WTC11 (cell line): Measurements from ENCODE around the gene PROK1.

Experiments
- ARID4B ChIP-seq: sonication (generic); formaldehyde crosslinking; IDR thresholded peaks from 2 replicates; pipeline ENCODE4 v1.8.0; 2023; ENCODE audit warnings: missing genetic modification reagents, mild to moderate bottlenecking, borderline replicate concordance
- ATF6 ChIP-seq: sonication (generic); formaldehyde crosslinking; IDR thresholded peaks from 2 replicates; pipeline ENCODE4 v1.8.1; 2023; ENCODE audit warnings: mild to moderate bottlenecking, missing genetic modification reagents
- ETV6 ChIP-seq: sonication (generic); formaldehyde crosslinking; IDR thresholded peaks from 2 replicates; pipeline ENCODE4 v1.8.1; 2022; ENCODE audit warnings: mild to moderate bottlenecking, missing genetic modification reagents
- GABPB1 ChIP-seq: sonication (generic); formaldehyde crosslinking; IDR thresholded peaks from 2 replicates; pipeline ENCODE4 v1.8.1; 2023; ENCODE audit warnings: mild to moderate bottlenecking, missing genetic modification reagents
- IRF2 ChIP-seq: sonication (generic); formaldehyde crosslinking; IDR thresholded peaks from 2 replicates; pipeline ENCODE4 v1.8.0; 2022; ENCODE audit warnings: low read depth, missing genetic modification reagents, borderline replicate concordance
- TF ChIP-seq, protein P1 (sequence below): sonication (generic); formaldehyde crosslinking; IDR thresholded peaks from 2 replicates; pipeline ENCODE4 v1.8.1; 2023; ENCODE audit warnings: mild to moderate bottlenecking, missing genetic modification reagents, moderate library complexity
- TF ChIP-seq, protein P2 (sequence below): fragments of 200-600 bp; IDR thresholded peaks from 2 replicates; pipeline ENCODE4 v1.8.0; 2022; ENCODE audit warnings: antibody characterized with exemption

DNA sequence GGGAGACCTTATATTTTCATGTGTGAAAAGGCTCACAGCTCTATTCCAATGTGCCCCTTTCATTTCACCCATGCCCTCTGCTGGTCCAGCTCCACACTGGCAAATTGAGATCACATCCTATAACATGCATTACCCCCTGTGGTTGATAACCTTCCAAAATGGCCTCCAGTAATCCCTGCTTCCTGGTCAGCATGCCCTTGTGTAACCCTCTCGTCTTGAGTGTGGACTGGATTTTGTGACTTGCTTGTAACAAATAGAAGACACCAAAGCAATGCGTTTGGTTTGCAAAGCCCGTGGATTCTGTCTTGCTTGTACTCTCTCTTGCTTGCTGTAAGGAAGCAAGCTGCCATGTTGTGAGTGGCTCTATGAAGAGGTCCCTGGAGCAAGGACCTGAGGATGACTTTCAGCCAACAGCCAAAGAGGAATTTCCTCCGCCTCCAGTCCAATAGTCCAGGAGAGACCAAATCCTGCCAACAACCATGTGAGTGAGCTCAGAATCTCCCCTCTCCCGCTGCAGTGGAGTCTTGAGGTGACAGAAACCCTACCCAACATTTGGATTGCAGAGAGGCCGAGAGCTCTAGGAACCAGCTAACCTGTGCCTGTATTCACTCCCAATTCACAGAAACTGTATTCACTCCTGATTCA is 50.7 kb downstream of the PROK1 start:
- TF ChIP-seq ARID4B (CRISPR knock-in tag) (no peak), IRF2 (CRISPR knock-in tag) (no peak), ATF6 (CRISPR knock-in tag) (no peak), ETV6 (CRISPR knock-in tag) (no peak), GABPB1 (CRISPR knock-in tag) (no peak)
- TF ChIP-seq, protein P1, sequence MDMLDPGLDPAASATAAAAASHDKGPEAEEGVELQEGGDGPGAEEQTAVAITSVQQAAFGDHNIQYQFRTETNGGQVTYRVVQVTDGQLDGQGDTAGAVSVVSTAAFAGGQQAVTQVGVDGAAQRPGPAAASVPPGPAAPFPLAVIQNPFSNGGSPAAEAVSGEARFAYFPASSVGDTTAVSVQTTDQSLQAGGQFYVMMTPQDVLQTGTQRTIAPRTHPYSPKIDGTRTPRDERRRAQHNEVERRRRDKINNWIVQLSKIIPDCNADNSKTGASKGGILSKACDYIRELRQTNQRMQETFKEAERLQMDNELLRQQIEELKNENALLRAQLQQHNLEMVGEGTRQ (CRISPR knock-in tag), result no peak
- TF ChIP-seq, protein P2, sequence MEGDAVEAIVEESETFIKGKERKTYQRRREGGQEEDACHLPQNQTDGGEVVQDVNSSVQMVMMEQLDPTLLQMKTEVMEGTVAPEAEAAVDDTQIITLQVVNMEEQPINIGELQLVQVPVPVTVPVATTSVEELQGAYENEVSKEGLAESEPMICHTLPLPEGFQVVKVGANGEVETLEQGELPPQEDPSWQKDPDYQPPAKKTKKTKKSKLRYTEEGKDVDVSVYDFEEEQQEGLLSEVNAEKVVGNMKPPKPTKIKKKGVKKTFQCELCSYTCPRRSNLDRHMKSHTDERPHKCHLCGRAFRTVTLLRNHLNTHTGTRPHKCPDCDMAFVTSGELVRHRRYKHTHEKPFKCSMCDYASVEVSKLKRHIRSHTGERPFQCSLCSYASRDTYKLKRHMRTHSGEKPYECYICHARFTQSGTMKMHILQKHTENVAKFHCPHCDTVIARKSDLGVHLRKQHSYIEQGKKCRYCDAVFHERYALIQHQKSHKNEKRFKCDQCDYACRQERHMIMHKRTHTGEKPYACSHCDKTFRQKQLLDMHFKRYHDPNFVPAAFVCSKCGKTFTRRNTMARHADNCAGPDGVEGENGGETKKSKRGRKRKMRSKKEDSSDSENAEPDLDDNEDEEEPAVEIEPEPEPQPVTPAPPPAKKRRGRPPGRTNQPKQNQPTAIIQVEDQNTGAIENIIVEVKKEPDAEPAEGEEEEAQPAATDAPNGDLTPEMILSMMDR, result no peak
